K562 (cell line): ENCODE data around the gene GPR22. TPM values are rescaled to one million over a fixed set of nuclear protein-coding genes. Genes with fewer than 3 reads are reported as not detected.
A peak's percentile ranks its signal among the peaks of the same experiment; 100 is the strongest.

Source experiments
- ATAC-seq: fragments of 200-7000 bp; cut with Tn5 transposase; 3 replicates; pipeline ENCODE4 v1.9.1; 2020; ENCODE audit warnings: moderate library complexity
- BruUV-seq: library from RNA; stranded (reverse); fragments of 400-500 nt; replicated peaks from 2 replicates; lab custom pipeline; 2021; lab: Mats Ljungman, UMichigan
- CTCF ChIA-PET: fragments of 300-600 bp; formaldehyde crosslinking; extraction: SDS; loops from one replicate; lab custom pipeline; 2021; ENCODE audit warnings: low intra/inter-chr PET ratio; lab: Yijun Ruan, JAX
- POLR2A ChIA-PET: fragments of 300-600, 350-650 bp; sonication (Branson Sonifier 250); formaldehyde crosslinking; extraction: SDS; loops from one replicate; lab custom pipeline; 2021; ENCODE audit warnings: antibody characterized with exemption, inconsistent platforms; lab: Yijun Ruan, JAX
- DNase-seq, 4 experiments: peaks; one replicate each; pipeline versions ENCODE4 v3.0.0 to v3.0.0-alpha.2; 2011 to 2018; ENCODE audit warnings: low spot score in 3 of 4, mixed read lengths in 3 of 4; ENCODE audit errors: extremely low read depth in 1 of 4
- FAIRE-seq: peaks from 2 replicates; lab custom pipeline; 2011; peaks lifted over from hg19 to GRCh38; lab: Jason Lieb, UNC
- H2AFZ ChIP-seq: 2 replicates; pipeline ENCODE4 v1.6.0; 2011; ENCODE audit warnings: low read depth, low read length, control low read depth, inconsistent platforms
- H3K27ac ChIP-seq: fragments of 200-600 bp; 3 replicates; pipeline ENCODE4 v1.8.0; 2011; ENCODE audit warnings: low read depth, mild to moderate bottlenecking, control low read depth, inconsistent platforms, low read length, moderate library complexity, mixed read lengths; ENCODE audit errors: extremely low read depth
- H3K27me3 ChIP-seq, 2 experiments: fragments of 300-600 bp in 1 of 2; 2 replicates in 1 of 2; 3 replicates in 1 of 2; pipeline versions ENCODE4 v1.6.0 to v1.8.0; 2011; ENCODE audit warnings: inconsistent platforms in 2 of 2, low read length in 2 of 2, mild to moderate bottlenecking in 1 of 2, mixed read lengths in 1 of 2, moderate library complexity in 1 of 2; ENCODE audit not compliant: control insufficient read depth in 2 of 2, insufficient read depth in 2 of 2
- H3K36me3 ChIP-seq: fragments of 300-600 bp; 3 replicates; pipeline ENCODE4 v1.8.0; 2011; ENCODE audit warnings: mild to moderate bottlenecking, low read length, inconsistent platforms; ENCODE audit not compliant: control insufficient read depth, insufficient read depth
- H3K4me1 ChIP-seq, 2 experiments: fragments of 200-600 bp in 1 of 2; replicated peaks in 1 of 2; 2 replicates in 1 of 2; 3 replicates in 1 of 2; pipeline versions ENCODE4 v1.5.1 to v1.8.0; 2011; ENCODE audit warnings: inconsistent platforms in 2 of 2, low read length in 2 of 2, mild to moderate bottlenecking in 1 of 2, mixed read lengths in 1 of 2, moderate library complexity in 1 of 2; ENCODE audit not compliant: control insufficient read depth in 2 of 2, insufficient read depth in 2 of 2
- H3K4me2 ChIP-seq: 2 replicates; pipeline ENCODE4 v1.6.1; 2011; ENCODE audit warnings: low read length, control low read depth, inconsistent platforms, mixed read lengths; ENCODE audit not compliant: insufficient read depth
- H3K4me3 ChIP-seq: fragments of 200-600 bp; sonication (generic), shearing (Covaris generic); 2 replicates; pipeline ENCODE4 v1.5.1; 2016; ENCODE audit warnings: control low read depth, inconsistent platforms
- H3K79me2 ChIP-seq: fragments of 200-600 bp; 3 replicates; pipeline ENCODE4 v1.8.0; 2011; ENCODE audit warnings: low read length, inconsistent platforms; ENCODE audit not compliant: control insufficient read depth, insufficient read depth
- H3K9ac ChIP-seq, 2 experiments: 2 replicates each; pipeline versions ENCODE4 v1.6.0 to v1.6.1; 2011; ENCODE audit warnings: low read depth in 2 of 2, low read length in 2 of 2, control low read depth in 1 of 2, inconsistent platforms in 1 of 2, mild to moderate bottlenecking in 1 of 2, mixed read lengths in 1 of 2; ENCODE audit not compliant: insufficient read depth in 1 of 2
- H3K9me1 ChIP-seq: one replicate; pipeline ENCODE4 v1.6.0; 2011; ENCODE audit warnings: inconsistent platforms, mild to moderate bottlenecking, low read length, moderate library complexity; ENCODE audit not compliant: control insufficient read depth, insufficient read depth
- H3K9me3 ChIP-seq: replicated peaks from 2 replicates; pipeline ENCODE4 v1.5.1; 2011; ENCODE audit warnings: low read depth, low read length, inconsistent platforms; ENCODE audit not compliant: control insufficient read depth, insufficient read depth
- H4K20me1 ChIP-seq: replicated peaks from 2 replicates; pipeline ENCODE4 v1.6.1; 2011; ENCODE audit warnings: low read length, inconsistent platforms, mixed read lengths; ENCODE audit not compliant: control insufficient read depth, insufficient read depth
- CREB3 ChIP-seq: fragments of 450-650 bp; conservative IDR thresholded peaks from 2 replicates; pipeline ENCODE4 v1.6.1; 2016; ENCODE audit warnings: missing genetic modification characterization, low read depth, mild to moderate bottlenecking, missing compliant biosample characterization, moderate library complexity
- EWSR1 ChIP-seq: fragments of 450-650 bp; IDR thresholded peaks from 2 replicates; pipeline ENCODE4 v1.6.1; 2018; ENCODE audit warnings: borderline replicate concordance, mild to moderate bottlenecking, low read depth, moderate library complexity; ENCODE audit not compliant: partially characterized antibody
- GATAD2B ChIP-seq: fragments of 450-650 bp; IDR thresholded peaks from 2 replicates; pipeline ENCODE4 v1.6.1; 2017; ENCODE audit warnings: mild to moderate bottlenecking, borderline replicate concordance
- HMGXB4 ChIP-seq: sonication (generic); formaldehyde crosslinking; IDR thresholded peaks from 2 replicates; pipeline ENCODE4 v1.8.1; 2023; ENCODE audit warnings: mild to moderate bottlenecking, missing genetic modification reagents
- MTA3 ChIP-seq: fragments of 450-650 bp; formaldehyde crosslinking; IDR thresholded peaks from 2 replicates; pipeline ENCODE4 v1.6.1; 2017; ENCODE audit warnings: mild to moderate bottlenecking, borderline replicate concordance
- RBM34 ChIP-seq: fragments of 200-400 bp; formaldehyde crosslinking; IDR thresholded peaks from 2 replicates; pipeline ENCODE4 v1.6.1; 2018; ENCODE audit warnings: low read length, borderline replicate concordance; ENCODE audit not compliant: insufficient read depth
- SRSF7 ChIP-seq: fragments of 200-400 bp; formaldehyde crosslinking; optimal IDR thresholded peaks from 2 replicates; pipeline ENCODE3; 2017; ENCODE audit warnings: mild to moderate bottlenecking, low read depth, low read length
- ZBTB1 ChIP-seq: sonication (generic); formaldehyde crosslinking; IDR thresholded peaks from 2 replicates; pipeline ENCODE4 v1.8.1; 2023; ENCODE audit warnings: missing genetic modification reagents, low read depth, mild to moderate bottlenecking, borderline replicate concordance
- ZNF23 ChIP-seq: fragments of 250-450 bp; sonication (Bioruptor Pico); IDR thresholded peaks from 2 replicates; pipeline ENCODE4 v1.4.0; 2020; ENCODE audit warnings: mild to moderate bottlenecking
- ZNF316 ChIP-seq: fragments of 450-650 bp; IDR thresholded peaks from 2 replicates; pipeline ENCODE4 v1.6.1; 2016
- WGBS: fragments of 100-300 bp; shearing (Covaris generic); methylation state at CpG from one replicate; pipeline ENCODE4 v1.1.6; 2016; ENCODE audit warnings: low coverage, mixed read lengths; ENCODE audit not compliant: insufficient coverage; ENCODE audit errors: missing lambda C conversion rate; 5-methylcytosine and 5-hydroxymethylcytosine counted together
- in situ Hi-C: fragments of 300-500 bp; cut with MboI; formaldehyde crosslinking; loops from 4 replicates; pipeline ENCODE4 v1.15.0; 2018; ENCODE audit warnings: inconsistent platforms, mixed read lengths
- intact Hi-C: fragments of 100-400 bp; cut with micrococcal nuclease; formaldehyde crosslinking; loops from 2 replicates; pipeline ENCODE4 v1.14.2; 2022
- polyA plus RNA-seq, 8 experiments: library from polyadenylated mRNA; depleted of rRNA in 4 of 8; stranded (reverse) in 5 of 8; unstranded in 3 of 8; fragments of >200 nt; fragmentation: Nextera tagmentation in 2 of 8; fragmentation: Illumina TruSeq in 1 of 8; extraction: Ambion mirVana in 2 of 8; extraction: Trizol in 1 of 8; gene quantifications; 2 replicates each; pipeline versions ENCODE4 v1.2.1 to v1.2.3, GENCODE V29; 2011 to 2014; ENCODE audit warnings: inconsistent platforms in 1 of 8, missing spikeins in 1 of 8
- total RNA-seq, 7 experiments: library from RNA; depleted of rRNA in 6 of 7; stranded (reverse); fragments of >200 nt in 6 of 7; fragmentation: Illumina TruSeq in 2 of 7; extraction: Trizol in 2 of 7; gene quantifications; 2 replicates each; pipeline versions ENCODE4 v1.2.1 to v1.2.3, GENCODE V29; 2011 to 2021; ENCODE audit warnings: low replicate concordance in 1 of 7
- TF ChIP-seq, protein P1 (sequence below), 2 experiments: fragments of 450-650 bp; IDR thresholded peaks; 2 replicates each; pipeline ENCODE4 v1.6.1; 2018; ENCODE audit warnings: mild to moderate bottlenecking in 2 of 2, low read depth in 1 of 2; ENCODE audit not compliant: partially characterized antibody in 2 of 2

Gene GPR22
- total and polyA plus RNA-seq, 9 of the 15 experiments (the other 6 are each of a cell fraction or from before 2014, with no cell fraction given) = 0.07 to 0.20 TPM; not detected in 7

- TF ChIP-seq CREB3 (tag) (no peak), HMGXB4 (no peak), RBM34 (no peak)
Measured at GRCh38 chr7:107453388-107453787, 16.5 kb upstream of the GPR22 start (continued).

DNA sequence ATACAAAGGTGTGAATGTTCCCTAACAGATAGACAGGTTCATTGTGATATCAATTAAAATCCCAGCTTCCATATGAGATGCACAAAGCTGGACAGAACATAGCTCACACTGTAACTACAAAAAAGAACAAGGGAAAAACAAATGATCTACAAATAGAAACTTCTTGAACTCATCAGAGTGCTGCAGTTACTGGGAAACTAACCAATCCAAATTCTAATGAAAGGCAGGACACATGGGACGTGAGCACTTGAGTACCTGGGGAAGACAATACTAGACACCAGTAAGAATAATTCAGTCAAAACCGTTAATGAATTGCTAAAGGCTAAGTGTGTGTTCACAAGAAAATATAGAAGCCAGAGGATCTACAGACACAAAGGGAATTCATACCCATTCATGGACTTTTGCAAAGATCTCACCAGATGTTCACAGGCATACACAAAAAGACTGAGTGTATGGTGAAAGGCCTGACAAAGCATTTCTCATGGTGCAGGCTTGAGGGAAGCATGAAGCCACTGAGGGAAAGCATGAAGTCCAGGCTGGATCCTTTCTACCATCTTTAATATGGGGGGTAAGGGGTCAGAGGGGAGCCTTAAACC lies 7.8 kb upstream of the GPR22 start:
- in situ Hi-C loops = no loop called here
- ChIA-PET POLR2A (interaction anchor here (0.9 kb wide), 1 partner anchor 19 kb away, joined by 3 read pairs; no protein-coding TSS in a partner anchor), CTCF (interaction anchor here (0.6 to 2.8 kb wide), 4 partner anchors 9 to 683 kb away, joined by 3 to 17 read pairs (median 6); no protein-coding TSS in a partner anchor)

More for the DNA sequence above, 7.8 kb upstream of the GPR22 start:
- no peak overlapping the region for H3K9ac ChIP-seq
- no peaks in the 10 kb centered on the region for H3K9me1 ChIP-seq
- FAIRE-seq = no peak
- no peaks in the 10 kb centered on the region for H4K20me1 ChIP-seq
- H3K4me2 ChIP-seq = no peak overlapping the region
- H2AFZ ChIP-seq = no peak overlapping the region
- BruUV-seq = no TSS peak
- peaks cover 8% of the 10 kb centered on the region; the same call in 1 of the 3 replicates for H3K36me3 ChIP-seq
- ATAC-seq = no peak
- H3K4me1 ChIP-seq = no peaks in the 10 kb centered on the region
- 0 out of 2 replicates have a peak, but pooled peaks have one; percentile 24 for TF ChIP-seq ZNF316
- no peak for TF ChIP-seq EWSR1
- no peak for TF ChIP-seq SRSF7
- TF ChIP-seq GATAD2B = no peak
- TF ChIP-seq, protein P1, sequence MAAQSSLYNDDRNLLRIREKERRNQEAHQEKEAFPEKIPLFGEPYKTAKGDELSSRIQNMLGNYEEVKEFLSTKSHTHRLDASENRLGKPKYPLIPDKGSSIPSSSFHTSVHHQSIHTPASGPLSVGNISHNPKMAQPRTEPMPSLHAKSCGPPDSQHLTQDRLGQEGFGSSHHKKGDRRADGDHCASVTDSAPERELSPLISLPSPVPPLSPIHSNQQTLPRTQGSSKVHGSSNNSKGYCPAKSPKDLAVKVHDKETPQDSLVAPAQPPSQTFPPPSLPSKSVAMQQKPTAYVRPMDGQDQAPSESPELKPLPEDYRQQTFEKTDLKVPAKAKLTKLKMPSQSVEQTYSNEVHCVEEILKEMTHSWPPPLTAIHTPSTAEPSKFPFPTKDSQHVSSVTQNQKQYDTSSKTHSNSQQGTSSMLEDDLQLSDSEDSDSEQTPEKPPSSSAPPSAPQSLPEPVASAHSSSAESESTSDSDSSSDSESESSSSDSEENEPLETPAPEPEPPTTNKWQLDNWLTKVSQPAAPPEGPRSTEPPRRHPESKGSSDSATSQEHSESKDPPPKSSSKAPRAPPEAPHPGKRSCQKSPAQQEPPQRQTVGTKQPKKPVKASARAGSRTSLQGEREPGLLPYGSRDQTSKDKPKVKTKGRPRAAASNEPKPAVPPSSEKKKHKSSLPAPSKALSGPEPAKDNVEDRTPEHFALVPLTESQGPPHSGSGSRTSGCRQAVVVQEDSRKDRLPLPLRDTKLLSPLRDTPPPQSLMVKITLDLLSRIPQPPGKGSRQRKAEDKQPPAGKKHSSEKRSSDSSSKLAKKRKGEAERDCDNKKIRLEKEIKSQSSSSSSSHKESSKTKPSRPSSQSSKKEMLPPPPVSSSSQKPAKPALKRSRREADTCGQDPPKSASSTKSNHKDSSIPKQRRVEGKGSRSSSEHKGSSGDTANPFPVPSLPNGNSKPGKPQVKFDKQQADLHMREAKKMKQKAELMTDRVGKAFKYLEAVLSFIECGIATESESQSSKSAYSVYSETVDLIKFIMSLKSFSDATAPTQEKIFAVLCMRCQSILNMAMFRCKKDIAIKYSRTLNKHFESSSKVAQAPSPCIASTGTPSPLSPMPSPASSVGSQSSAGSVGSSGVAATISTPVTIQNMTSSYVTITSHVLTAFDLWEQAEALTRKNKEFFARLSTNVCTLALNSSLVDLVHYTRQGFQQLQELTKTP (IDR thresholded peaks at IDR 0.05; ENCODE audit: low read depth in 1 of 2, partially characterized antibody in 2 of 2) = no peak
- TF ChIP-seq ZBTB1 (CRISPR knock-in tag) = no peak
- TF ChIP-seq MTA3 = no peak
- no peak for TF ChIP-seq ZNF23 (CRISPR knock-in tag)
- no peaks in the 10 kb centered on the region for H3K79me2 ChIP-seq
- H3K4me3 ChIP-seq = no peak overlapping the region
- H3K27me3 ChIP-seq = no peaks in the 10 kb centered on the region
- intact Hi-C loops = loop anchor here (5.0 to 10.0 kb wide), 2 partner anchors 100 to 683 kb away; partner anchors contain the start of genes COG5 and DUS4L
- no peak overlapping the region for H3K27ac ChIP-seq
- DNase-seq = no peak
- 51% methylated on average over 2 of the region's 2 CpGs for WGBS
- no peaks in the 10 kb centered on the region for H3K9me3 ChIP-seq
